GM18498 (cell line): Measurements from ENCODE around the gene COBL.
"Not testable (repeated sequence)": the region's sequence is repeated elsewhere in the genome, so short reads cannot be mapped to it uniquely, and the experiment has no call there.

Experiments
- ATAC-seq: cut with Tn5 transposase; IDR thresholded peaks from one replicate; pipeline ENCODE4 v1.9.1; 2021; ENCODE audit warnings: mild to moderate bottlenecking, moderate library complexity; ENCODE audit not compliant: unreplicated experiment

Gene COBL

GRCh38 chr7:51209426-51209825 is 107.2 kb downstream of the COBL start:
- ATAC-seq = no peak

- not testable (repeated sequence) for ATAC-seq
Measured at GRCh38 chr7:51208125-51208524, 108.5 kb downstream of the COBL start.

- ATAC-seq = no peak
Measured at GRCh38 chr7:51198654-51199053, 118.0 kb downstream of the COBL start.

- no peak for ATAC-seq
Measured at GRCh38 chr7:51190969-51191368, 125.6 kb downstream of the COBL start.

GRCh38 chr7:51189777-51190176 is 126.8 kb downstream of the COBL start:
- ATAC-seq = no peak

- no peak for ATAC-seq
Measured at GRCh38 chr7:51188987-51189386, 127.6 kb downstream of the COBL start.

GRCh38 chr7:51187941-51188340 is 128.7 kb downstream of the COBL start:
- no peak for ATAC-seq

GRCh38 chr7:51186531-51186930 is 130.1 kb downstream of the COBL start:
- ATAC-seq = no peak

- no peak for ATAC-seq
Measured at GRCh38 chr7:51182636-51183166, 133.9 kb downstream of the COBL start.

- no peak for ATAC-seq
Measured at GRCh38 chr7:51180092-51180491, 136.5 kb downstream of the COBL start.

GRCh38 chr7:51175992-51176388 is 140.6 kb downstream of the COBL start:
- ATAC-seq = no peak

- no peak for ATAC-seq
Measured at GRCh38 chr7:51175316-51175991, 141.2 kb downstream of the COBL start.

- ATAC-seq = no peak
Measured at GRCh38 chr7:51165337-51165736, 151.3 kb downstream of the COBL start.

- ATAC-seq = peak; percentile 94
Measured at GRCh38 chr7:51162724-51163329, 153.8 kb downstream of the COBL start.

- ATAC-seq = no peak
Measured at GRCh38 chr7:51161937-51162336, 154.7 kb downstream of the COBL start.

- peak; percentile 56 for ATAC-seq
Measured at GRCh38 chr7:51160990-51161615, 155.5 kb downstream of the COBL start.

- no peak for ATAC-seq
Measured at GRCh38 chr7:51160411-51160810, 156.2 kb downstream of the COBL start.

GRCh38 chr7:51158742-51159445 is 157.7 kb downstream of the COBL start:
- no peak for ATAC-seq

GRCh38 chr7:51158211-51158610 is 158.4 kb downstream of the COBL start:
- ATAC-seq = no peak

- ATAC-seq = no peak
Measured at GRCh38 chr7:51154201-51154600, 162.4 kb downstream of the COBL start.

GRCh38 chr7:51152706-51153200 is 163.9 kb downstream of the COBL start:
- ATAC-seq = no peak
